Liver (tissue), 9 donors: ENCODE measurements around the gene MYH14. TPM values are rescaled to one million over a fixed set of nuclear protein-coding genes. Genes with fewer than 3 reads are reported as not detected.

Source experiments
- DNase-seq: peaks from one replicate; pipeline ENCODE4 v3.0.0-alpha.2; 2017; ENCODE audit warnings: low spot score
- H3K27ac ChIP-seq, 2 donors: one replicate each; pipeline ENCODE4 v1.7.0; 2013; ENCODE audit warnings: inconsistent platforms in 2 of 2, low read length in 2 of 2, control low read depth in 1 of 2, low read depth in 1 of 2, mild to moderate bottlenecking in 1 of 2
- H3K27me3 ChIP-seq, 4 donors: one replicate each; pipeline versions ENCODE4 v1.6.1 to v1.7.0; 2013; ENCODE audit warnings: low read length in 3 of 4, inconsistent platforms in 1 of 4, mild to moderate bottlenecking in 1 of 4, moderate library complexity in 1 of 4; ENCODE audit not compliant: control insufficient read depth in 4 of 4, insufficient read depth in 4 of 4
- H3K36me3 ChIP-seq, 4 donors: one replicate each; pipeline versions ENCODE4 v1.6.1 to v1.7.0; 2013; ENCODE audit warnings: low read length in 3 of 4, mild to moderate bottlenecking in 3 of 4, low read depth in 1 of 4, moderate library complexity in 1 of 4; ENCODE audit not compliant: control insufficient read depth in 4 of 4, insufficient read depth in 3 of 4
- H3K4me1 ChIP-seq, 4 donors: one replicate each; pipeline versions ENCODE4 v1.6.1 to v1.7.0; 2013; ENCODE audit warnings: low read length in 3 of 4, mild to moderate bottlenecking in 3 of 4, moderate library complexity in 1 of 4; ENCODE audit not compliant: control insufficient read depth in 4 of 4, insufficient read depth in 4 of 4
- H3K4me3 ChIP-seq, 3 donors: one replicate each; pipeline versions ENCODE4 v1.6.1 to v1.7.0; 2013; ENCODE audit warnings: low read length in 3 of 3, control low read depth in 1 of 3, low read depth in 1 of 3, mild to moderate bottlenecking in 1 of 3
- H3K9ac ChIP-seq, 2 donors: one replicate each; pipeline ENCODE4 v1.7.0; 2013; ENCODE audit warnings: low read length in 2 of 2, mild to moderate bottlenecking in 2 of 2, moderate library complexity in 2 of 2, control low read depth in 1 of 2, low read depth in 1 of 2
- H3K9me3 ChIP-seq, 4 donors: one replicate each; pipeline versions ENCODE4 v1.6.1 to v1.7.0; 2013; ENCODE audit warnings: low read length in 3 of 4; ENCODE audit not compliant: control insufficient read depth in 4 of 4
- EGR1 ChIP-seq, 2 donors: IDR thresholded peaks; 2 replicates each; pipeline ENCODE4 v1.6.1; 2016 to 2018; ENCODE audit warnings: antibody characterized with exemption in 2 of 2, low read depth in 2 of 2
- FOXA1 ChIP-seq: IDR thresholded peaks from 2 replicates; pipeline ENCODE4 v1.6.1; 2016; ENCODE audit warnings: antibody characterized with exemption
- FOXA2 ChIP-seq: IDR thresholded peaks from 2 replicates; pipeline ENCODE4 v1.6.1; 2016; ENCODE audit warnings: antibody characterized with exemption
- HNF4A ChIP-seq, 2 donors: conservative IDR thresholded peaks; 2 replicates each; pipeline ENCODE4 v1.6.1; 2016; ENCODE audit warnings: antibody characterized with exemption in 2 of 2, mild to moderate bottlenecking in 2 of 2
- HNF4G ChIP-seq: IDR thresholded peaks from 2 replicates; pipeline ENCODE4 v1.6.1; 2016; ENCODE audit warnings: antibody characterized with exemption
- MAX ChIP-seq: IDR thresholded peaks from 2 replicates; pipeline ENCODE4 v1.6.1; 2016; ENCODE audit warnings: antibody characterized with exemption
- NR2F2 ChIP-seq: IDR thresholded peaks from 2 replicates; pipeline ENCODE4 v1.6.1; 2016; ENCODE audit warnings: antibody characterized with exemption
- RAD21 ChIP-seq, 2 donors: IDR thresholded peaks; 2 replicates each; pipeline ENCODE4 v1.6.1; 2016; ENCODE audit warnings: antibody characterized with exemption in 2 of 2, mild to moderate bottlenecking in 2 of 2
- RXRA ChIP-seq, 2 donors: IDR thresholded peaks; 2 replicates each; pipeline ENCODE4 v1.6.1; 2017 to 2018; ENCODE audit warnings: antibody characterized with exemption in 2 of 2, mild to moderate bottlenecking in 1 of 2
- SP1 ChIP-seq: IDR thresholded peaks from 2 replicates; pipeline ENCODE4 v1.6.1; 2018; ENCODE audit warnings: antibody characterized with exemption, mild to moderate bottlenecking
- TAF1 ChIP-seq: conservative IDR thresholded peaks from 2 replicates; pipeline ENCODE4 v1.6.1; 2016; ENCODE audit warnings: antibody characterized with exemption, mild to moderate bottlenecking
- YY1 ChIP-seq: IDR thresholded peaks from 2 replicates; pipeline ENCODE4 v1.6.1; 2016; ENCODE audit warnings: antibody characterized with exemption, mild to moderate bottlenecking
- WGBS: extraction: QIAGEN DNeasy Blood & Tissue Kit; methylation state at CpG from one replicate; pipeline ENCODE4 v1.1.7; 2013; 5-methylcytosine and 5-hydroxymethylcytosine counted together
- polyA plus RNA-seq, 2 donors: library from polyadenylated mRNA; stranded (reverse) in 1 of 2; unstranded in 1 of 2; fragments of 200-250 nt in 1 of 2; fragments of >200 nt in 1 of 2; fragmentation: Nextera tagmentation in 1 of 2; extraction: Ambion mirVana in 1 of 2; gene quantifications; one replicate each; pipeline versions ENCODE4 v1.2.1 to v1.2.3, GENCODE V29; 2013 to 2015
- total RNA-seq, 2 donors: library from RNA; depleted of rRNA; stranded (reverse); fragments of >200 nt; gene quantifications; one replicate each; pipeline ENCODE4 v1.2.3, GENCODE V29; 2014
- TF ChIP-seq, protein P1 (sequence below): IDR thresholded peaks from 2 replicates; pipeline ENCODE4 v1.6.1; 2016; ENCODE audit warnings: antibody characterized with exemption, mild to moderate bottlenecking
- TF ChIP-seq, protein P2 (sequence below): IDR thresholded peaks from 2 replicates; pipeline ENCODE4 v1.6.1; 2016; ENCODE audit warnings: antibody characterized with exemption
- TF ChIP-seq, protein P3 (sequence below): IDR thresholded peaks from 2 replicates; pipeline ENCODE4 v1.6.1; 2016; ENCODE audit warnings: antibody characterized with exemption
- donor health status: healthy.
- donor health status: healthy.
- donor health status: healthy.
- donor health status: healthy.
- donor health status: healthy.

MYH14 gene
- total and polyA plus RNA-seq, 4 donors = 12.4 to 37.5 (median 25.5) TPM

DNA sequence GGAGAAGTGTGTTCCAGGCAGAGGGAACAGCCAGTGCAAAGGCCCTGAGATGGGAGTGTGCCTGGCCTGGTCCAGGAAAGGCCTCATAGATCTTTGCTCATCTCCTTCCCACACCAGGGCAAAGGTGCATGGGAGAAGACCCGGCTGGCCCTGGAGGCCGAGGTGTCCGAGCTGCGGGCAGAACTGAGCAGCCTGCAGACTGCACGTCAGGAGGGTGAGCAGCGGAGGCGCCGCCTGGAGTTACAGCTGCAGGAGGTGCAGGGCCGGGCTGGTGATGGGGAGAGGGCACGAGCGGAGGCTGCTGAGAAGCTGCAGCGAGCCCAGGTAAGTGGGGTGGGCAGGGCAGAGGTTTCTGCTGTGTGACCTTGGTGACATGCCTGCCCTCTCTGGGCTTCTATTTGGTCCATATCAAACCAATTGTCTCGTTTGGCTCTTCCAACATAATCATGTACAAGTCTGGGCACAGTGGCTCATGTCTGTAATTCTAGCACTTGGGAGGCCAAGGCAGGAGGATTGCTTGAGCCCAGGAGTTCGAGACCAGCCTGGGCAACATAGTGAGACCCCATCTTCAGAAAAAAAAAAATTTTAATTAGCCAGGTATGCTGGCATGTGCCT lies 74.7 kb downstream of the MYH14 start:
- Histone ChIP-seq H3K27ac (no peak overlapping the region), H3K36me3 (peaks cover 15 to 58% (median 24%) of the 10 kb centered on the region in 4 donors), H3K4me1 (no peaks in the 10 kb centered on the region), H3K9ac (no peak overlapping the region), H3K9me3 (no peaks in the 10 kb centered on the region), H3K27me3 (no peaks in the 10 kb centered on the region), H3K4me3 (no peak overlapping the region)
- no peak for TF ChIP-seq RXRA (IDR thresholded peaks at IDR 0.05)
- TF ChIP-seq RAD21 (IDR thresholded peaks at IDR 0.05) = no peak
- no peak for TF ChIP-seq HNF4A (conservative IDR thresholded peaks at IDR 0.05)
- TF ChIP-seq, protein P1, sequence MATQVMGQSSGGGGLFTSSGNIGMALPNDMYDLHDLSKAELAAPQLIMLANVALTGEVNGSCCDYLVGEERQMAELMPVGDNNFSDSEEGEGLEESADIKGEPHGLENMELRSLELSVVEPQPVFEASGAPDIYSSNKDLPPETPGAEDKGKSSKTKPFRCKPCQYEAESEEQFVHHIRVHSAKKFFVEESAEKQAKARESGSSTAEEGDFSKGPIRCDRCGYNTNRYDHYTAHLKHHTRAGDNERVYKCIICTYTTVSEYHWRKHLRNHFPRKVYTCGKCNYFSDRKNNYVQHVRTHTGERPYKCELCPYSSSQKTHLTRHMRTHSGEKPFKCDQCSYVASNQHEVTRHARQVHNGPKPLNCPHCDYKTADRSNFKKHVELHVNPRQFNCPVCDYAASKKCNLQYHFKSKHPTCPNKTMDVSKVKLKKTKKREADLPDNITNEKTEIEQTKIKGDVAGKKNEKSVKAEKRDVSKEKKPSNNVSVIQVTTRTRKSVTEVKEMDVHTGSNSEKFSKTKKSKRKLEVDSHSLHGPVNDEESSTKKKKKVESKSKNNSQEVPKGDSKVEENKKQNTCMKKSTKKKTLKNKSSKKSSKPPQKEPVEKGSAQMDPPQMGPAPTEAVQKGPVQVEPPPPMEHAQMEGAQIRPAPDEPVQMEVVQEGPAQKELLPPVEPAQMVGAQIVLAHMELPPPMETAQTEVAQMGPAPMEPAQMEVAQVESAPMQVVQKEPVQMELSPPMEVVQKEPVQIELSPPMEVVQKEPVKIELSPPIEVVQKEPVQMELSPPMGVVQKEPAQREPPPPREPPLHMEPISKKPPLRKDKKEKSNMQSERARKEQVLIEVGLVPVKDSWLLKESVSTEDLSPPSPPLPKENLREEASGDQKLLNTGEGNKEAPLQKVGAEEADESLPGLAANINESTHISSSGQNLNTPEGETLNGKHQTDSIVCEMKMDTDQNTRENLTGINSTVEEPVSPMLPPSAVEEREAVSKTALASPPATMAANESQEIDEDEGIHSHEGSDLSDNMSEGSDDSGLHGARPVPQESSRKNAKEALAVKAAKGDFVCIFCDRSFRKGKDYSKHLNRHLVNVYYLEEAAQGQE = no peak
- no peak for TF ChIP-seq YY1
- TF ChIP-seq HNF4G = no peak
- TF ChIP-seq FOXA1 = no peak
- TF ChIP-seq EGR1 (IDR thresholded peaks at IDR 0.05; ENCODE audit: low read depth in 2 of 2) = no peak
- TF ChIP-seq, protein P2, sequence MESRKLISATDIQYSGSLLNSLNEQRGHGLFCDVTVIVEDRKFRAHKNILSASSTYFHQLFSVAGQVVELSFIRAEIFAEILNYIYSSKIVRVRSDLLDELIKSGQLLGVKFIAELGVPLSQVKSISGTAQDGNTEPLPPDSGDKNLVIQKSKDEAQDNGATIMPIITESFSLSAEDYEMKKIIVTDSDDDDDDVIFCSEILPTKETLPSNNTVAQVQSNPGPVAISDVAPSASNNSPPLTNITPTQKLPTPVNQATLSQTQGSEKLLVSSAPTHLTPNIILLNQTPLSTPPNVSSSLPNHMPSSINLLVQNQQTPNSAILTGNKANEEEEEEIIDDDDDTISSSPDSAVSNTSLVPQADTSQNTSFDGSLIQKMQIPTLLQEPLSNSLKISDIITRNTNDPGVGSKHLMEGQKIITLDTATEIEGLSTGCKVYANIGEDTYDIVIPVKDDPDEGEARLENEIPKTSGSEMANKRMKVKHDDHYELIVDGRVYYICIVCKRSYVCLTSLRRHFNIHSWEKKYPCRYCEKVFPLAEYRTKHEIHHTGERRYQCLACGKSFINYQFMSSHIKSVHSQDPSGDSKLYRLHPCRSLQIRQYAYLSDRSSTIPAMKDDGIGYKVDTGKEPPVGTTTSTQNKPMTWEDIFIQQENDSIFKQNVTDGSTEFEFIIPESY = no peak
- no peak for TF ChIP-seq SP1
- TF ChIP-seq, protein P3, sequence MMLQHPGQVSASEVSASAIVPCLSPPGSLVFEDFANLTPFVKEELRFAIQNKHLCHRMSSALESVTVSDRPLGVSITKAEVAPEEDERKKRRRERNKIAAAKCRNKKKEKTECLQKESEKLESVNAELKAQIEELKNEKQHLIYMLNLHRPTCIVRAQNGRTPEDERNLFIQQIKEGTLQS = no peak
- no peak for TF ChIP-seq TAF1
- no peak for TF ChIP-seq NR2F2
- 93% methylated on average over 14 of the region's 14 CpGs for WGBS
- DNase-seq = no peak

DNA sequence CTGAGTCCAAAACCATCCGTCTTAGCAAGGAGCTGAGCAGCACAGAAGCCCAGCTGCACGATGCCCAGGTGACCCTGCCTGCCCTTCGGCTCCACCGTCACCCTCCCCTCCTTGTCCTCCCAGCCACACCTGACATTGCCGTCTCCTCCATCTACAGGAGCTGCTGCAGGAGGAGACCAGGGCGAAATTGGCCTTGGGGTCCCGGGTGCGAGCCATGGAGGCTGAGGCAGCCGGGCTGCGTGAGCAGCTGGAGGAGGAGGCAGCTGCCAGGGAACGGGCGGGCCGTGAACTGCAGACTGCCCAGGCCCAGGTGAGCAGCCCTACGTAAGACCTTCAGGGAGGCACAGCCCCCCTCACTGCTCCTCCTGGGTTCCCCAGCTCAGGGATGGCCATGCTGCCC lies 76.7 kb downstream of the MYH14 start:
- H3K27ac ChIP-seq = no peak overlapping the region
- H3K27me3 ChIP-seq = no peaks in the 10 kb centered on the region
- no peak overlapping the region for H3K4me3 ChIP-seq
- H3K36me3 ChIP-seq = peaks cover 13 to 54% (median 21%) of the 10 kb centered on the region in 4 donors
- WGBS = 94% methylated on average over 14 of the region's 14 CpGs
- no peaks in the 10 kb centered on the region for H3K4me1 ChIP-seq
- no peak for DNase-seq
- no peak overlapping the region for H3K9ac ChIP-seq
- no peaks in the 10 kb centered on the region for H3K9me3 ChIP-seq
- no peak for TF ChIP-seq RAD21 (IDR thresholded peaks at IDR 0.05)
- TF ChIP-seq, protein P1 = no peak
- TF ChIP-seq SP1 = no peak
- TF ChIP-seq FOXA2 = no peak
- no peak for TF ChIP-seq MAX
- no peak for TF ChIP-seq YY1
